GM19328 (cell line): ENCODE measurements around the gene MGST2.
A peak's percentile ranks its signal among the peaks of the same experiment; 100 is the strongest.
"Not testable (repeated sequence)": the region's sequence is repeated elsewhere in the genome, so short reads cannot be mapped to it uniquely, and the experiment has no call there.

ENCODE experiments used
- ATAC-seq: cut with Tn5 transposase; IDR thresholded peaks from one replicate; pipeline ENCODE4 v1.9.1; 2021; ENCODE audit warnings: mild to moderate bottlenecking, moderate library complexity; ENCODE audit not compliant: unreplicated experiment

MGST2 gene

GRCh38 chr4:139665690-139666529, at the start of gene MGST2:
Gene MGST2, plus strand, starts transcription at chr4:139665819. Its CDS starts 201 bp downstream, at chr4:139666020.
- ATAC-seq: peak; percentile 81

GRCh38 chr4:139617702-139618490, 47.7 kb upstream of the MGST2 start:
- no peak for ATAC-seq

GRCh38 chr4:139619644-139620043, 46.0 kb upstream of the MGST2 start:
- peak; percentile 80 for ATAC-seq

GRCh38 chr4:139622901-139623381, 42.7 kb upstream of the MGST2 start:
- ATAC-seq: no peak

- no peak for ATAC-seq
These were observed 41.1 kb upstream of the MGST2 start for GRCh38 chr4:139624441-139625092.

GRCh38 chr4:139625093-139625455, 40.5 kb upstream of the MGST2 start:
- ATAC-seq: no peak

- ATAC-seq: no peak
These were observed 40.1 kb upstream of the MGST2 start for GRCh38 chr4:139625482-139625881.

- no peak for ATAC-seq
These were observed 37.2 kb upstream of the MGST2 start for GRCh38 chr4:139628184-139629012.

- ATAC-seq: no peak
These were observed 36.0 kb upstream of the MGST2 start for GRCh38 chr4:139629436-139630125.

- ATAC-seq: no peak
These were observed 35.5 kb upstream of the MGST2 start for GRCh38 chr4:139630126-139630495.

GRCh38 chr4:139630991-139631390, 34.6 kb upstream of the MGST2 start:
- ATAC-seq: no peak

GRCh38 chr4:139631791-139632190, 33.8 kb upstream of the MGST2 start:
- ATAC-seq: no peak

- ATAC-seq: not testable (repeated sequence)
These were observed 32.9 kb upstream of the MGST2 start for GRCh38 chr4:139632739-139633138.

- no peak for ATAC-seq
These were observed 32.4 kb upstream of the MGST2 start for GRCh38 chr4:139633195-139633594.

- ATAC-seq: no peak
These were observed 32.0 kb upstream of the MGST2 start for GRCh38 chr4:139633661-139634060.

- no peak for ATAC-seq
These were observed 29.7 kb upstream of the MGST2 start for GRCh38 chr4:139635966-139636365.

GRCh38 chr4:139638306-139638705, 27.3 kb upstream of the MGST2 start:
- not testable (repeated sequence) for ATAC-seq

- no peak for ATAC-seq
These were observed 26.0 kb upstream of the MGST2 start for GRCh38 chr4:139639654-139640053.

GRCh38 chr4:139641218-139641617, 24.4 kb upstream of the MGST2 start:
- no peak for ATAC-seq

- ATAC-seq: no peak
These were observed 23.3 kb upstream of the MGST2 start for GRCh38 chr4:139642364-139642763.
